Measurements from ENCODE around the gene ECEL1.

ECEL1 gene

GRCh38 chr2:232521959-232522622, 34.5 kb upstream of the ECEL1 start:
- no peak for DNase-seq

DNA sequence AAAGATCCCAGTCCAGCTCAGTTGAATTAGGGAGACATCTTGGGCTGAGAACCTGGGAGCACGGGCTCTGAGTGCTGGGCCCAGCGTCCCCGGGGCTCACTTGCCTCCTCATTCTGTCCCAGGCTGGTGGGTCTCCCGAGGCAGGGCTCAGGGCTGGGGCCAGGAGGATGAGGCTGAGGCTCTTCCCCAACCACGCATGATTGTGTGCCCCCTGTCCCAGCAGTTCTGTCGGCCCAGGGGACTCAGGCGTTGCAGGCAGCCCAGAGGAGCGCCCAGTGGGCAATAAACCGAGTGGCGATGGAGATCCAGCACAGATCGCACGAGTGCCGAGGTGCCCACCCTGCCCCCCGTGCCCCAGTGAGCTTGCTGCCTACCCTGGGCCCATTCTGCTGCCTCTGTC, 33.5 kb upstream of the ECEL1 start:
- no peak for DNase-seq

DNA sequence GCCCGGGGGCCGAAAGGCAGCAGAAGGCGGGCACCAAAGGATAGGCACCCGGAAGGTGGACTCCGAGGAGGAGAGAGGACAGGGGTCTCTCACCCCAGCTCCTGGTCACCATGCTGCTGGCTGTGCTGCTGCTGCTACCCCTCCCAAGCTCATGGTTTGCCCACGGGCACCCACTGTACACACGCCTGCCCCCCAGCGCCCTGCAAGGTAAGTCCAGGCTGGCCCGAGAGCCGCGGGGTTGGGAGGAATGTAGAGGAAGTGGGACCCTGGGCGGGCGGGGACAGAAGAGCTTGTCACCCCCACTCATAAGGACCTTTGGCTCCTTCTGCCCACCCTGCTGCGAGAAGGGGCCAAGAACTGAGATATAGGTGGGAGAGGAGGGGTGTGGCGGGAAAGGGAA, 32.9 kb upstream of the ECEL1 start:
- no peak for DNase-seq

DNA sequence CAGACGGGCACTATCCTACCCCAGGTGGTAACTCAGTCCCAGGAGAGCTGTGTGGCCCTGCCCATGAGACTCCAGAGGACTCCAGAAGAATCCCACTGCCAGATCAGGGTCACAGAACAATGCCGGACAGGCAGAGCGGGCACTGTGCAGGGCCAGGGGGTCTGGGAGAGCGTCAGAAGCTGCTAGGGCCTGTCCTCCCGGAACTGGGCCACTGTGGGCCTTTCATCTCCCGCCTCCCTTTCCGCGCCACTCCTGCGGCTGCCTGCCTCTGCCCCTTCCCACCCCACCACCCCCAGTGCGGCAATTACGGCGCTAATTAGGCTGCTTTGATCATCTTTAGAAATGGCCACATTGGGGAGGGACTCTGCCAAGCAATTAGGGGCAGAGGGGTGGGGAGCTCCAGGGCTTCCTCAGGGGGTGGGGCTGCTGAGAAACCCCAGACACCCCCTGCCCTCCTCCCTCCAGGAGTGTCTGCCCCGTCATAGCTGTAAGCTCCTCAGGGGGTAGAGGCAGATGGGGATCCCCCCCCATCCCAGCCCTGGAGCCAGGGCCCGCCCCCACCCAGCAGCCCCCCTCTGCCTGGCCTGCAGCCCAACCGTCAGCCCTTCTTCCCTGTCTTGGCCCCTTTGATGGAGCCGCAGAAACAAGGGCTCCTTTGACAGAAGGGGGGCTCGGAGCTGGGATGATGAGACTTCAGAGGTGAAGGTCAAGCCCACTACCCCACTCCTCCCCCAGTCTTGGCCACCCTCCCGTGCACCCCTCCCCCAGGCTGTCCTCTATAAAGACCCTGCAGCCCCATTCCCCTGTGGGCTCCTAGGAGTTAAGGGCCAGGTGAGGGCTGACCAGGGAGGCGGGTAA, 32.2 kb upstream of the ECEL1 start, which contains the start of gene PRSS56:
TSS of gene PRSS56 (plus strand) at position 808 of the 858 bp plus-strand sequence. CDS start 211 bp downstream, outside the sequence.
- DNase-seq, result no peak

- no peak for DNase-seq
Measured at GRCh38 chr2:232518844-232519243, 31.2 kb upstream of the ECEL1 start.

DNA sequence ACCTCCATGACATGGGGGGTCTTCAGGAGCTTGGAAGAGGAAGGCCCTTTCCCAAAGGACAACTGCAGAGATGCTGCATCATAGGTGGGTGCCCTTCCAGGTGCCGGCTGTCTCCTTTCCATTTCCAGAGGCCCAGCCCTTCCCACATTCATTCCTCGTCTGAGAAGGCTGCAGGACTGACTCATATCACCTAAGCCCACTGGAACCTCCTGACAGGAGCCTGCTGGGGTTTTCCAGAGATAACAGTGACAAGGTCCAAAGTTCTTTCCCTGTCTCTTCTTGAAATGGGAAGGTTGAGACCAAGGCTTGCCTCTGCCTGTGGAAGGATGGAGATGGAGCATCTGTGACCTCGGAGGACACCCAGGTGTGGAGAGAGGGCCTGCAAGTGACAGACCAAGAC, 28.9 kb upstream of the ECEL1 start:
- DNase-seq, result no peak

DNA sequence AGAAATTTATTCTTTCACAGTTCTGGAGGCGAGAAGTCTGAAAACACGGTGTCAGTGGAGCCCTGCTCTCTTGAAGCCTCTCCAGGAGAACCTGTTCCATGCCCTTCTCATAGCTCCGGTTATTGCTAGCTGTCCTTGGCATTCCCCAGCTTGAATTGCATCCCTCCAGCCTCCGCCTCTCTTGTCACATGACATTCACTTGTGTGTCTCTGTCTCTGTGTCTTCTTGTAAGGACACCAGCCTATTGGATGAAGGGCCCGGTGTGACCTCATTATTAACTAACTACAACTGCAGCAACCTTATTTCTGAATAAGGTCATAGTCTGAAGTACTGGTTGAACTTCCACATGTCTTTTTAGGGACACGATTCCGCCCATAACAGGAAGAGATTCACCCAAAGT, 28.0 kb upstream of the ECEL1 start:
- DNase-seq, result no peak

DNA sequence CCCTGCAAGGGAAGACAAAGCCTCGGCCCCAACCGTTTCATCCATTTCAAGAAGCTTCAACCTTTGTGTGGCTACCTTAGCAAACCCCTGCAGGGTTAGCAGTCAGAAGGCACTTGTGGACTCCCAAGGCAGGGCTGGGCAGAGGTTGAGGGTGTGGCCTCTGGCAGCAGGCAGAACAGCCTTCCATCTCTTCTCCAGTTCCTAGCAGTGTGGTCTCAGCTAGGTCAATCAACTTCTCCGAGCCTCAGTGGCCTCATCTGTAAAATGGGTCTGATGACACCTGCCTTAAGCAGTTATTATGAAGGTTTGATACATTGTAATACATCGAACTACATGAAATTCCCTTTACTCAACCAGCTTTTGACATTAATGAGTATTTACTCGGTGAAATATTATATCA, 25.7 kb upstream of the ECEL1 start:
- DNase-seq, result no peak

- no peak for DNase-seq
Measured at GRCh38 chr2:232512602-232513001, 25.0 kb upstream of the ECEL1 start.

DNA sequence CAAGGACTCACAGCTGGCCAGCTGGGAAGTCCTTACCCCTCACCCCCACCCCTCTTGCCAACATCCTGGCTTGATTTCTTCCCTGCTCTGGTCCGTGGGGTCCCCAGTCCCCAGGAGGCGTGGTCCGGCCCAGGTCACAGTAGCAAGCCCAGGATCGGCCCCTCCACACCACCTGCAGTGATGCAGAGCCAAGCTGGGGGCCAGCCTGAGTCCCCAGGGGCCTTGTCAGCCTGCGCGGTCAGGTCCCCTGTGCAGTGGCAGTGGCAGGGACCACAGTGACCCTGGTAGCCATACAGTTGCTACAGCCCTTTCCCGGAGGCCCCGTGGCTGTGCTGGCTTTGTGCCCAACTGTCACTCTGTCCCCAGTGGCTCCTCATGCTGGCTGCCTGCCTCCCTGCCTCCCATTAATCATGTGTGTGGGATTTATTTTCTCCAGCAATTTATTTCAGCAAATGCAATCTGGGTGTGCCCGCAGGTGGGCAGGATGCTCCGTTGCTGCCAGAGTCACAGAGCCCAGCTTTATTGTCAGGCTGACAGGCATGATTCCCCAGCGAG, 23.8 kb upstream of the ECEL1 start:
- DNase-seq, result no peak

DNA sequence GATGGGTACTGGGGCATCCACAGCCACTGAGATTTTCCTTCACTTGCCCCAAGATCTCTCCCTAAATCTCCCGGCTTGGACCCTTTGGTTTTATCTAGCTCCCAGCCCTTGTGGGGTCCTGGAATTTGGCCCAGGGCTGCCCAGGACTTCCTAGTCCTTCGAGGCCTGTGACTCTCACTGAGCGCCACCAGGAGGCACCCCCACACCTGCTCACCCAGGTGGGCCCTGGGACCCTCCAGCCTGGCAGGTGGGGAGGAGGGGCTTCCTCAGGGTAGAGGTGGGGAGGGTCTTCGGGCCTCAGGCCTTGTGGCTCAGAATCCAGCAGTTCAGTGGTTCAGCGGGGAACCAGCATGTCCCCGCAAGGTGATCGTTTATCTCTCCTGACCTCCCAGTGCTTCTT, 20.6 kb upstream of the ECEL1 start:
- DNase-seq, result no peak

GRCh38 chr2:232506709-232507108, 19.1 kb upstream of the ECEL1 start:
- no peak for DNase-seq

GRCh38 chr2:232505856-232506255, 18.2 kb upstream of the ECEL1 start:
- no peak for DNase-seq

DNA sequence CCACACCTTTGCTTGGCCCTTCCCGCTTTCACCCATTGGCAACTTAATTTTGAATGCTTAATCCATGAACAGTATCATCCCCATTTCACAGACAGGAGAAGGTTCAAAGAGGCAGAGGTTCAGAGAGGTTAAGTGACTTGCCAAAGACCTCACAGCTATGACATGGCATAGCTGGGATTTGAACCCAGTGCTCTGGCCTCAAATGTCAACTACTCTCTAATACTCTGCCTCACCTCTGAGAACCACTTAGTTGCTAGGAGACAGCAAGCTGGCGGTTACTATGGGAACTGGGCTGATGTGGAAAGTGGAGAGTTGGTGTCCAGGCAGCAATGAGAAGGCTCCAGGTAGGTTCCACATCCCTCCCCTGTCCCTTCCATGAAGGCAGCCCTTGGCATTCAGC, 16.8 kb upstream of the ECEL1 start:
- no peak for DNase-seq

DNA sequence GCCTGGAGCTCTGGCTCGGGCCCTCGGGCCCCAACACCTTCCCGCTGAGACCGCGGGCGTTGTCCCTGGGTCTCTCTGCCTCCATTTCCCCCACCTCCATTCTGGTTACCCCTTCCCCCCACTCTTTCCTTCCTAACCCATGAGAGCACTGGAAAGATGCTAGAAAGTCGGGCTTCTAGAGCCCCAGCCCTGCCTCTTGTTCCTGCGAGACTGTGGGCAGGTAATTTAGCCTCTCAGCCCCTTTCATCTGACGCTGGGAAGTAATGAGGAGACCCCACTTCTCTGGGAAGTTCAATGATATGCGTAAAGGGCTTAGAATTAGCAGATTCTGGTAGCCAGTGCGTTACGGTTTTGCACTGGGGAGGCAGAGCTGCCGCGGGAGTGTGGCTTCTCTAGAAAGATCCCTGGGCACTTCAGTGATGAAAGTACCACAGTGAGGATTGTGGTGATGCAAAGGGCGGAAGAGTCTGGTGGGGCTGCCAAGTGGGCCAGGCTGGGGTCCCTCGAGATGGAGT, 16.2 kb upstream of the ECEL1 start:
- DNase-seq, result no peak

- DNase-seq, result no peak
Measured at GRCh38 chr2:232502911-232503808, 15.5 kb upstream of the ECEL1 start.

DNA sequence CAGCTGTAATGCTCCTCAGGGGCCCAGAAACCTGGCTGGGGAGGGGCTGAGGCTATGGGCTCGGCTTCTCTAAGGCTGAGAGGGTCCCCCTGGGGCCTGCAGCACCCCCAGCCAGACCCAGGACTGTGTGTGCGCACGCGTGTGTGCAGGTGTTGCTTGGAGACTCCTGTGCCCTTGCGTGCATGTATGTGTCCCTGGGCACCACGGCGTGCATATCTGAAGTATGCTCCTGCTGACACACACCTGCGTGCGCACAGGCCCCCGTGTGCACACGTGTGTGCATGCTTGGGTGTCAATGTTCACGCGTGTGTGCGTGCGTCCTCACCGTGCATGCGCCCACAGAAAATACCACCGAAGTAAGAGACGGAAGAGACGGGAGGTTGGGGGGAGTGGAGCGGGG, 14.9 kb upstream of the ECEL1 start:
- DNase-seq, result no peak

DNA sequence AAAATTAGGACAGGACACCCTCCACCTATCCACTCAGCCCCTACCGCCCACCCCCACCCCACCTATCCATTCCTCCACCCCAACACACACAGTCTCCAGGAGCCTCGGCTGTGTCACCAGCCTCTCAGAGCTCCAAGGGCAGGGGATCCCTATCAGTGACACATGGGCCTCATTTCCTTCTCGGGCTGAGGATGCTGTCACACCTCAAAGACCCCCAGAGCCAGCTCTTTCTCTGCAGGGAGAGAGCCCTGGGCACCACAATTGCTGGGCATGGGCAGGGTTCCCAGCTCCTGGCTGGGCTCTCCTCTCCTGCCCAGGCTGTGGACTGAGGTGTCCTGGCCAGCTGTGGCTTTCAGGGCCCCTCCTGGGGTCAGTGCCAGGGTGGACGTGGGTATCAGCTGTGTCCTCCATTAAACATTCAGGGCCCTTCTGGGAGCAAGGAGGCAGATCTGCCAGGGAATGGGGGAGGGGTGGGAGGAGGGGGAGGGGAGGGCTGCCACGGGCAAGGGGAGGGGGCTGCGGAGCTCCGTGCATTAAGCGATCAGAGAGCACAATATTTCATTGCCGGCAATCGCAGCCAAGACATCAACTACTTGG, 14.3 kb upstream of the ECEL1 start:
- no peak for DNase-seq

- peak; percentile 6 for DNase-seq
Measured at GRCh38 chr2:232501331-232501771, 13.7 kb upstream of the ECEL1 start.

- no peak for DNase-seq
Measured at GRCh38 chr2:232498452-232498851, 10.8 kb upstream of the ECEL1 start.

- no peak for DNase-seq
Measured at GRCh38 chr2:232497348-232497747, 9.7 kb upstream of the ECEL1 start.

Data from NCI-H524 treated with DMSO at 0.1 percent for 48 hours (cell line).